ENCODE measurements around the gene VWA1.

- TF ChIP-seq CTCF (optimal IDR thresholded peaks at IDR 0.05 in 1 of 3, IDR thresholded peaks at IDR 0.05 in 1 of 3, conservative IDR thresholded peaks at IDR 0.05 in 1 of 3; ENCODE audit: extremely low read depth in 1 of 3, insufficient read depth in 2 of 3, low read length in 3 of 3), result no peak
- no peak for TF ChIP-seq EZH2 (IDR thresholded peaks at IDR 0.05; ENCODE audit: low read length)
These were observed 3.3 kb downstream of the VWA1 start for GRCh38 chr1:1438531-1439381.
